KOPT-K1 (cell line): Measurements from ENCODE around the gene KIF1B.

Experiments
- H3K27ac ChIP-seq: fragments of 200-600 bp; sonication (generic); 2 replicates; pipeline ENCODE4 v1.5.1; 2016; ENCODE audit warnings: antibody characterized with exemption, mild to moderate bottlenecking, low read depth, low read length; ENCODE audit not compliant: poor library complexity, severe bottlenecking
- H3K36me3 ChIP-seq: fragments of 200-600 bp; sonication (generic); 2 replicates; pipeline ENCODE4 v1.5.1; 2017; ENCODE audit warnings: antibody characterized with exemption, mild to moderate bottlenecking, low read length, moderate library complexity; ENCODE audit not compliant: insufficient read depth
- H3K9me3 ChIP-seq: fragments of 200-600 bp; sonication (generic); 2 replicates; pipeline ENCODE4 v1.5.1; 2017; ENCODE audit warnings: antibody characterized with exemption, low read length, mild to moderate bottlenecking; ENCODE audit not compliant: insufficient read depth, poor library complexity, severe bottlenecking

KIF1B gene

GRCh38 chr1:10304295-10304694 is 93.9 kb downstream of the KIF1B start:
- Histone ChIP-seq H3K36me3 (no peaks in the 10 kb centered on the region), H3K27ac (no peak overlapping the region)

GRCh38 chr1:10306435-10306834 is 96.1 kb downstream of the KIF1B start:
- no peaks in the 10 kb centered on the region for H3K36me3 ChIP-seq

More at GRCh38 chr1:10304295-10304694, 93.9 kb downstream of the KIF1B start:
- H3K9me3 ChIP-seq = no peaks in the 10 kb centered on the region

GRCh38 chr1:10308001-10308400 is 97.6 kb downstream of the KIF1B start:
- no peaks in the 10 kb centered on the region for H3K9me3 ChIP-seq
- H3K36me3 ChIP-seq = no peaks in the 10 kb centered on the region

More at GRCh38 chr1:10306435-10306834, 96.1 kb downstream of the KIF1B start:
- no peaks in the 10 kb centered on the region for H3K9me3 ChIP-seq
- no peak overlapping the region for H3K27ac ChIP-seq

DNA sequence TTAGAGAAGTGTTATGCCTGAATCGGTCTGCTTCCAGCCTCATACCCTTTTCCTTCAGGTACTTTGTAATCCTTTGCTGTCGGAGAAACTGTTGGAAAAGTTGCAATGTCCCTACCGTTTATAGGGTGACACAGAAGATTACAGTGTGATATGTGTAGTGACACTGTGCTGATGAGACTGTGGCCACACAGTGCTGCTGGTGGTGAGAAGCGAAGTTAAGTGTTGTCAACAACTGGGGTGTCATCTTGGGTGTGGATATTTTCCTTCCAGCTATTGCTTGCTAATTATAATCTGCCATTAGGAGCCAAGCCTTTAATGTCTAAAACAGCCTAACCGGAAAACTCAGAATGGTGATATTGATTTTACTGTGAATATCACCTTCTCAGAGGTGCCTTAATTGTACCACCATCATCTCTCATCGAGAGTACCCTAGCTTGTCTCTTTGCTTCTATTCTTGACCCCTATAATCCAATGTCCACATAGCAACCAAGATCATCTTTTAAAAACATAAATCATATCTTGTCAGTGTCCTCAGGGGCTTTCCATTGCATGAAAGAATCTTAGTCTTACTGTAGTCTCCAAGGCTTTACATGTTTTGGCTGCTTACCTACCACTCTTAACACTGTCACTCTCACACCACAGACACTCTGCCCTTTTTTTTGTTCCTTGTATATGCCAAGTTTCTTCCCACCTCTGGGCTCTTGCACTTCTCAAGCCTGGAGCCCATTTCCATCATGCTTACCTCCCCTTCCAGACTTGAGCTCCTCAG is 99.1 kb downstream of the KIF1B start:
- Histone ChIP-seq H3K27ac (no peak overlapping the region), H3K9me3 (no peaks in the 10 kb centered on the region), H3K36me3 (no peaks in the 10 kb centered on the region)

More at GRCh38 chr1:10308001-10308400, 97.6 kb downstream of the KIF1B start:
- no peak overlapping the region for H3K27ac ChIP-seq

- Histone ChIP-seq H3K9me3 (no peaks in the 10 kb centered on the region), H3K27ac (no peak overlapping the region), H3K36me3 (no peaks in the 10 kb centered on the region)
Measured at GRCh38 chr1:10316752-10317151, 106.4 kb downstream of the KIF1B start.

GRCh38 chr1:10319750-10320149 is 109.4 kb downstream of the KIF1B start:
- Histone ChIP-seq H3K27ac (no peak overlapping the region), H3K9me3 (no peaks in the 10 kb centered on the region), H3K36me3 (no peaks in the 10 kb centered on the region)

GRCh38 chr1:10320336-10320735 is 110.0 kb downstream of the KIF1B start:
- H3K27ac ChIP-seq = no peak overlapping the region
- H3K9me3 ChIP-seq = no peaks in the 10 kb centered on the region
- H3K36me3 ChIP-seq = no peaks in the 10 kb centered on the region

DNA sequence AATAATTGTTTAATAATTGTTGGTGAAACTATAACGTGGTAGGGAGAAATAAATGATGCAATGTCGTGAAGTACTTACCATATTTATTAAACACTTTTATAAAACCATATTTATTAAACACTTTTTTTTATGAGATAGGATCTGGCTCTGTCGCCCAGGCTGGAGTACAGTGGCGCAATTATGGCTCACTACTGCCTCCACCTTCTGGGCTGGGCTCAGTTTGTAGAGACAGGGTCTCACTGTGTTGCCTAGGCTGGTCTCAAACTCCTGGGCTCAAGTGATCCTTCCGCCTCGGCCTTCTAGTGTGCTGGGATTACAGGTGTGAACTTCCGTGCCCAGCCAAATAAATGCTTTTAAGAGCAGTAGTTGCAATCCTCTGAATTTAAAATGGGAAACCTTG is 112.5 kb downstream of the KIF1B start:
- H3K36me3 ChIP-seq = no peaks in the 10 kb centered on the region
- H3K27ac ChIP-seq = no peak overlapping the region
- no peaks in the 10 kb centered on the region for H3K9me3 ChIP-seq

DNA sequence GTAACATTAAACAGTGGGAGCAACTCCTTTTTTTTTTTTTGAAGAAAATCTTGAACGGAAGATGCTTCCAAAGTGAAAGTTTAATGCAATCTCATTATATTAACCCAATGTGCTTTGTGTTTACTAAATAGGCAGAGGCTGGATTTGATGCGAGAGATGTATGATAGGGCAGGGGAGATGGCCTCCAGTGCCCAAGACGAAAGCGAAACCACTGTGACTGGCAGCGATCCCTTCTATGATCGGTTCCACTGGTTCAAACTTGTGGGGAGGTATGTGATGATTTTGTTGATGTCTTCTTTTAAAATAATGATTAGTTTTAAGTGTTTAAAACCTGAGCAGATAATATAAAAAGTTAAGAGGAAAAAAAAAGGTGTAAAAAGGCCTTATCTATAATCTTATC is 114.3 kb downstream of the KIF1B start:
- peak overlapping the region; percentile 37 for H3K27ac ChIP-seq
- no peaks in the 10 kb centered on the region for H3K9me3 ChIP-seq
- H3K36me3 ChIP-seq = no peaks in the 10 kb centered on the region

- Histone ChIP-seq H3K9me3 (no peaks in the 10 kb centered on the region), H3K36me3 (no peaks in the 10 kb centered on the region), H3K27ac (peak overlapping the region; percentile 37)
Measured at GRCh38 chr1:10325521-10325920, 115.2 kb downstream of the KIF1B start.

DNA sequence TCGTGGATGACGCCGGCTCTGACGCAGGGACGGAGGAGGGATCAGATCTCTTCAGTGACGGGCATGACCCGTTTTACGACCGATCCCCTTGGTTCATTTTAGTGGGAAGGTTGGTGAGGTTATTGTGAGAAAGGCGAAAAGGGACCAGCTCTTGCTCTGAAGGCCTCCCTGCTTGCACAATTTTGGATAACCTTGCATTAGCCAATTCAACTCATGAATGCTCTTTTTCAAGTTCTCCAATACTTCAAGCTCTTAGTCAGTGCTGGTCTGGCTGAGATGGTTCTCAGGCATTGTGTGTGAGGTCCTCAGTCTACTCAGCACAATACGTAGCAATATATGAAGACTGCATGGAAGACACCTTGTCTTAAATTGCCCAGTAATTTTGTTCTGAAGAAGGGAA is 115.9 kb downstream of the KIF1B start:
- H3K36me3 ChIP-seq = no peaks in the 10 kb centered on the region

GRCh38 chr1:10328180-10328963 is 118.0 kb downstream of the KIF1B start:
- no peak overlapping the region for H3K27ac ChIP-seq
- H3K36me3 ChIP-seq = no peaks in the 10 kb centered on the region
- H3K9me3 ChIP-seq = no peaks in the 10 kb centered on the region

More for the DNA sequence above, 115.9 kb downstream of the KIF1B start:
- Histone ChIP-seq H3K27ac (no peak overlapping the region), H3K9me3 (no peaks in the 10 kb centered on the region)

DNA sequence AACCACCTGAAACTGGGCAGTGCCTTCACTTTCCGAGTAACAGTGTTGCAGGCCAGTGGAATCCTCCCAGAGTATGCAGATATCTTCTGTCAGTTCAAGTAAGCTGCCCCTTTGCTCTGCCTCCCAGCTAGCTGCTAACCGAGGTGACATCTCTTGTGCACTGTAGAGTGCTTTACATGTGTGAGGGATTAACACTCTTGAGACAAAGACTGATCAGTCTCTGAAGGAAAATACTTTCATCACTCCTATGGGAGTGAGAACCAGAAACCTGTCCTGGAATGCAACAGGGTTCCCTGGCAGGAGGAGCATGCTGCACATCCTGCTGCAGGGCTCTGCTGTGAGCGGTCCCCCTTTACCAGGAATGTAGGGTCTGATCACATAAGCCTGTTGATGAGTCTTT is 127.1 kb downstream of the KIF1B start:
- no peaks in the 10 kb centered on the region for H3K9me3 ChIP-seq
- no peak overlapping the region for H3K27ac ChIP-seq
- H3K36me3 ChIP-seq = no peaks in the 10 kb centered on the region

DNA sequence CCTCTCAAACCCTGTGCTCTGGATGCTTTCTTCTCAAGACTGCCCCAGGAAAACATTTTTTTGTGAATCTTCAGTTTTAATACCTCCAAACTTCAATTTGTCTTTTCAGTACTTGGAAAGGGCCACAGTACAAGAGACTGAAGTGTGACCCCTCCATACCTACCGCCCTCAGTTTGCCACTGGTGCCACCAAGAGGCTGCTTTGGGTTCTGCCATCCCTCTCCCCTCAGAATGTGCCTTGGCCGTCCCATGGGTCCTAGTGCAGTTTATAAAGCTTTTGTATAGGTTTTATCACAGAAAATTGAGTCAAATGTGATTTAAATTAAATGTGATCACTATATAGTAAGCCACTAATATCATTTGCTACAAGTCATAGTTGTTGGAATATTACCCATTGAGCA is 127.7 kb downstream of the KIF1B start:
- Histone ChIP-seq H3K9me3 (no peaks in the 10 kb centered on the region), H3K27ac (no peak overlapping the region), H3K36me3 (no peaks in the 10 kb centered on the region)

DNA sequence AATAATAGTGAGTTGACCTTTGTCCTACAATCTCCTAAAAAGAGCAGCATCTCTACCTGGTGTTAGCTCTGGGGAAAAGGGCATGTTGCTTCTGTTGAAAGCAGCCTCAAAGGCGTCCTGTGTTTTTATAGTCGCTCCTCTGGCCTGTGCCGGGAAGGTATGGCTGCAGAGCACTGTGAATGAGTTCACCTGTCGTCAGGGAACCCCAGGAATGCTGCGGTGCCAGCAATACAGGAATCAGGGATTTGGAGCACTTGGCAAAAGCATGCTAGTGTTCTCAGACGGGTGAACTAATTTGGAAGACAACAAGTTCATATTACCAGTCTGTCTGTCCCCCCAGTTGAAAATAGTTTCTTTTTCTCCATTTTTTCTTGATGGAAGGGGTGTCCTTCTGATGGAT is 128.2 kb downstream of the KIF1B start:
- no peak overlapping the region for H3K27ac ChIP-seq
- H3K9me3 ChIP-seq = no peaks in the 10 kb centered on the region

More for the DNA sequence above, 128.2 kb downstream of the KIF1B start:
- no peaks in the 10 kb centered on the region for H3K36me3 ChIP-seq
